ENCODE results near the gene MAB21L4.

MAB21L4 gene

GRCh38 chr2:240877460-240878340 is 18.3 kb downstream of the MAB21L4 start:
- no peak for DNase-seq (ENCODE audit: low read depth)
- no peak for TF ChIP-seq CTCF (conservative IDR thresholded peaks at IDR 0.05; ENCODE audit: low read depth, low read length)
- no peak overlapping the region for H3K4me3 ChIP-seq (ENCODE audit: low read length)

GRCh38 chr2:240876475-240877251 is 19.3 kb downstream of the MAB21L4 start:
- H3K4me3 ChIP-seq (ENCODE audit: low read length), result no peak overlapping the region
- no peak for TF ChIP-seq CTCF (conservative IDR thresholded peaks at IDR 0.05; ENCODE audit: low read depth, low read length)
- DNase-seq (ENCODE audit: low read depth), result no peak

DNA sequence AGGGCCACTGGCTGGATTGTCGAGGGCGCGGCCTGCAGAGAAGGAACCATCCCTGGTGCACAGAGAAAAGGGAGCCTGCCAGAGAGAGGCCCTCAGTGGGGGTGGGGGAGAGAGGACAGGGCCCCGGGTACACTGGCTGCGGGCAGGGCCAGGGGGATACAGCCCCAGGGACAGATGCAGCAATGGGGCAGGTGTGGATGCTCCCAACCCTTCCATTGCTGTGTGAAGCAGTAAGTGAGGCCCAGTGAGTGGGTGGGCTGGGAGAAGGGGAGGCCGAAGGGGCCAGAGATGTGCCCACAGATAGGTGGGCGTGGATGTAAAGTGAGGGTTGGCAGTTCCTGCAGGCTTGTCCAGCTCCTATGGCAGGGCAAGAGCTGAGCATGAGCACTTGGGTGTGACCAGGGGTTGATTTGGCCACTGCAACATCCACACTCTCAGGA is 19.9 kb downstream of the MAB21L4 start:
- no peak overlapping the region for H3K4me3 ChIP-seq (ENCODE audit: low read length)
- DNase-seq (ENCODE audit: low read depth), result no peak

GRCh38 chr2:240875228-240876034 is 20.5 kb downstream of the MAB21L4 start:
- DNase-seq (ENCODE audit: low read depth), result no peak
- no peak for TF ChIP-seq CTCF (conservative IDR thresholded peaks at IDR 0.05; ENCODE audit: low read depth, low read length)
- no peak overlapping the region for H3K4me3 ChIP-seq (ENCODE audit: low read length)

More for the DNA sequence above, 19.9 kb downstream of the MAB21L4 start:
- TF ChIP-seq CTCF (conservative IDR thresholded peaks at IDR 0.05; ENCODE audit: low read depth, low read length), result no peak

DNA sequence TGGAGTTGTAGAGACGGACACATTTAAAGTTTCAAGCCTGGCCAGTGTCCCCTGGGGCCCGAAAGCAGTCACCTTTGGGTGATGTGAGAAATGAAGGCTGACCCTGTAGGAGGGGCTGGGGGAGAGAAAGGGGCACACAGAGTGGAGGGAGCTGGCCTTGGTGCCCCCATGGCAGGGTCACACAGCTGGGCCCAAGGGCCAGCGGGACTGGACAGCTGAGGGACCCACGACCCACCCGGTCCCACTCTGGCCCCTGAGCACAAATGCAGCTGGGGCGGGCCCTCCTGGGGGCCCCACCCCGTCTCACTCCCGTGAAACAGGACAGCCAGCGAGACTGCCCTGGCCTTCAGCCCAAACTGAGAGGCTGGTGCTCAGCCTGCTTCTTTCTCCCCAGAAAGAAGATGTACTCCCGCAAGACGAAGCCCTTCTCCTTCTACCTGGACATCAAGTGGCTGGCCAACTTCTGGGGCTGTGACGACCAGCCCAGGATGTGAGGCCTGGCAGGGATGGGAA is 21.2 kb downstream of the MAB21L4 start:
- H3K4me3 ChIP-seq (ENCODE audit: low read length), result no peak overlapping the region
- TF ChIP-seq CTCF (conservative IDR thresholded peaks at IDR 0.05; ENCODE audit: low read depth, low read length), result no peak
- no peak for DNase-seq (ENCODE audit: low read depth)

GRCh38 chr2:240873805-240874714 is 21.9 kb downstream of the MAB21L4 start:
- no peak for TF ChIP-seq CTCF (conservative IDR thresholded peaks at IDR 0.05; ENCODE audit: low read depth, low read length)
- no peak for DNase-seq (ENCODE audit: low read depth)
- no peak overlapping the region for H3K4me3 ChIP-seq (ENCODE audit: low read length)

Data from retinal pigment epithelial cell (primary cell).